HepG2 (cell line): ENCODE results near the gene ZNF396. TPM values are rescaled to one million over a fixed set of nuclear protein-coding genes. Genes with fewer than 3 reads are reported as not detected.

Source experiments
- CREB1 ChIP-seq, 2 experiments: fragments of 450-650 bp in 1 of 2; IDR thresholded peaks; 2 replicates each; pipeline ENCODE4 v1.6.1; 2016 to 2017; ENCODE audit warnings: control low read depth in 1 of 2, mild to moderate bottlenecking in 1 of 2, missing compliant biosample characterization in 1 of 2, missing genetic modification characterization in 1 of 2
- KDM5A ChIP-seq: fragments of 200-600 bp; sonication (generic); IDR thresholded peaks from 2 replicates; pipeline ENCODE4 v1.7.0; 2018; ENCODE audit warnings: antibody characterized with exemption, mild to moderate bottlenecking, low read length, borderline replicate concordance
- MAFF ChIP-seq: IDR thresholded peaks from 2 replicates; pipeline ENCODE4 v1.6.1; 2011; ENCODE audit warnings: low read depth, low read length, improper control_type of control experiment
- ONECUT2 ChIP-seq: sonication (generic); formaldehyde crosslinking; IDR thresholded peaks from 2 replicates; pipeline ENCODE4 v1.4.0; 2020; ENCODE audit warnings: missing genetic modification reagents
- ZBED4 ChIP-seq: sonication (generic); formaldehyde crosslinking; IDR thresholded peaks from 2 replicates; pipeline ENCODE4 v1.4.0; 2020; ENCODE audit warnings: missing genetic modification reagents, borderline replicate concordance
- ZBTB42 ChIP-seq: sonication (generic); formaldehyde crosslinking; IDR thresholded peaks from 2 replicates; pipeline ENCODE4 v1.5.0; 2020; ENCODE audit warnings: mild to moderate bottlenecking, missing genetic modification reagents
- polyA plus RNA-seq, 8 experiments: library from polyadenylated mRNA; depleted of rRNA in 3 of 8; stranded (reverse) in 7 of 8; unstranded in 1 of 8; fragments of >200 nt; fragmentation: Illumina TruSeq in 4 of 8; extraction: Trizol in 4 of 8; gene quantifications; 2 replicates each; pipeline versions ENCODE4 v1.2.1 to v1.2.3, GENCODE V29; 2011 to 2016; ENCODE audit warnings: low read depth in 4 of 8, missing spikeins in 1 of 8, mixed read lengths in 1 of 8; ENCODE audit not compliant: insufficient read depth in 1 of 8
- total RNA-seq, 5 experiments: library from RNA; depleted of rRNA; stranded (reverse); fragments of >200 nt; fragmentation: Illumina TruSeq; extraction: Trizol; gene quantifications; 2 replicates each; pipeline ENCODE4 v1.2.3, GENCODE V29; 2016; ENCODE audit warnings: low read depth in 1 of 5
- TF ChIP-seq, protein P1 (sequence below): sonication (generic); formaldehyde crosslinking; IDR thresholded peaks from 2 replicates; pipeline ENCODE4 v1.8.1; 2023; ENCODE audit warnings: missing genetic modification reagents, inconsistent platforms, borderline replicate concordance

Gene ZNF396
- total and polyA plus RNA-seq, 2 of the 13 experiments (the other 11 are each of a cell fraction or from before 2014, with no cell fraction given): 0.25 to 0.75 TPM

DNA sequence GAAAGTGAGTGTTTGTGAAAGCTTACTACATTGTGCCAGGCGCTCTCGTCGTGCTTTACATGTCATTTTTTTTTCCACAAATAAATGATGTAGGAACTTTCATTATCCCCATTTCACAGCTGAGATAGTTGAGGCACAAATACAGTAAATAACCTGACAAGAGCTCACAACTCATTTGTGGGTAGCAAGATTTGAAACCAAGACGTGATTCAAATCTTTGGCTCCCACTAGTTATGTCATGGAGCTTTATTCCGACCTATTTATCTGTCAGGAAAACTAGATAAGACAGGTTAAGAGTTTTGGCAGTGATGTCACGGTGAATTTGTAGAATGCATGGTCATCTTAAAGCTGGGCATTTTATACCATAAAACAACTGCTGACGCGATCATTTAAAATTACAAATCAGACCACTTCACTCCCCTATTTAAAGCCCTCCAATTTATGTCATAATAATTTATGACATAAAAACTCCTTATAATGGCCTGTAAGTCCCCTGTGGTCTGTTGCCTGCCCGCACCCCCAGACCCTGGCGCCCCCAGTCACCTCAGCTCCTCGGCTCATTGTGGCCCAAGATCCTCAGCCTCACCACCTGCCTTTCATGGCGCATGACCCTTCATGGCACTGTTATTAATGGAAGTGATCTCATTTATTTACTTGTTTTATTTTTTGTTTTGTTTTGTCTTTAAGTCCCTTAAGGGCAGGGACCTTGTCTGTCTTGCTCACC lies 32.2 kb downstream of the ZNF396 start (continued):
- TF ChIP-seq ZBED4 (CRISPR knock-in tag): 0 out of 2 replicates have a peak, but pooled peaks have one; percentile 45
- peak; percentile 0; the same call in 1 of the 2 replicates for TF ChIP-seq KDM5A
- TF ChIP-seq, protein P1, sequence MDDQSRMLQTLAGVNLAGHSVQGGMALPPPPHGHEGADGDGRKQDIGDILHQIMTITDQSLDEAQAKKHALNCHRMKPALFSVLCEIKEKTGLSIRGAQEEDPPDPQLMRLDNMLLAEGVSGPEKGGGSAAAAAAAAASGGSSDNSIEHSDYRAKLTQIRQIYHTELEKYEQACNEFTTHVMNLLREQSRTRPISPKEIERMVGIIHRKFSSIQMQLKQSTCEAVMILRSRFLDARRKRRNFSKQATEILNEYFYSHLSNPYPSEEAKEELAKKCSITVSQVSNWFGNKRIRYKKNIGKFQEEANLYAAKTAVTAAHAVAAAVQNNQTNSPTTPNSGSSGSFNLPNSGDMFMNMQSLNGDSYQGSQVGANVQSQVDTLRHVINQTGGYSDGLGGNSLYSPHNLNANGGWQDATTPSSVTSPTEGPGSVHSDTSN (CRISPR knock-in tag): no peak
- no peak for TF ChIP-seq ZBTB42 (CRISPR knock-in tag)
- TF ChIP-seq ONECUT2: no peak
- peak; percentile 55 for TF ChIP-seq CREB1 (IDR thresholded peaks at IDR 0.05)
- TF ChIP-seq CREB1 (CRISPR knock-in tag; IDR thresholded peaks at IDR 0.05): no peak; the same call in 1 of the 2 replicates
- TF ChIP-seq MAFF: peak; percentile 20; the same call in 1 of the 2 replicates
